GM12801 (cell line): Measurements from ENCODE around the gene CERS1.

Experiments
- TF ChIP-seq, protein P1 (sequence below): IDR thresholded peaks from one replicate; pipeline ENCODE4 v1.5.1; 2011; ENCODE audit warnings: control low read depth; ENCODE audit not compliant: insufficient read length; ENCODE audit errors: extremely low read depth

The CERS1 gene

GRCh38 chr19:18879579-18880373, 16.2 kb downstream of the CERS1 start:
- TF ChIP-seq, protein P1, sequence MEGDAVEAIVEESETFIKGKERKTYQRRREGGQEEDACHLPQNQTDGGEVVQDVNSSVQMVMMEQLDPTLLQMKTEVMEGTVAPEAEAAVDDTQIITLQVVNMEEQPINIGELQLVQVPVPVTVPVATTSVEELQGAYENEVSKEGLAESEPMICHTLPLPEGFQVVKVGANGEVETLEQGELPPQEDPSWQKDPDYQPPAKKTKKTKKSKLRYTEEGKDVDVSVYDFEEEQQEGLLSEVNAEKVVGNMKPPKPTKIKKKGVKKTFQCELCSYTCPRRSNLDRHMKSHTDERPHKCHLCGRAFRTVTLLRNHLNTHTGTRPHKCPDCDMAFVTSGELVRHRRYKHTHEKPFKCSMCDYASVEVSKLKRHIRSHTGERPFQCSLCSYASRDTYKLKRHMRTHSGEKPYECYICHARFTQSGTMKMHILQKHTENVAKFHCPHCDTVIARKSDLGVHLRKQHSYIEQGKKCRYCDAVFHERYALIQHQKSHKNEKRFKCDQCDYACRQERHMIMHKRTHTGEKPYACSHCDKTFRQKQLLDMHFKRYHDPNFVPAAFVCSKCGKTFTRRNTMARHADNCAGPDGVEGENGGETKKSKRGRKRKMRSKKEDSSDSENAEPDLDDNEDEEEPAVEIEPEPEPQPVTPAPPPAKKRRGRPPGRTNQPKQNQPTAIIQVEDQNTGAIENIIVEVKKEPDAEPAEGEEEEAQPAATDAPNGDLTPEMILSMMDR: no peak

- TF ChIP-seq, protein P1: no peak
These were observed 16.9 kb downstream of the CERS1 start for GRCh38 chr19:18878858-18879578.

DNA sequence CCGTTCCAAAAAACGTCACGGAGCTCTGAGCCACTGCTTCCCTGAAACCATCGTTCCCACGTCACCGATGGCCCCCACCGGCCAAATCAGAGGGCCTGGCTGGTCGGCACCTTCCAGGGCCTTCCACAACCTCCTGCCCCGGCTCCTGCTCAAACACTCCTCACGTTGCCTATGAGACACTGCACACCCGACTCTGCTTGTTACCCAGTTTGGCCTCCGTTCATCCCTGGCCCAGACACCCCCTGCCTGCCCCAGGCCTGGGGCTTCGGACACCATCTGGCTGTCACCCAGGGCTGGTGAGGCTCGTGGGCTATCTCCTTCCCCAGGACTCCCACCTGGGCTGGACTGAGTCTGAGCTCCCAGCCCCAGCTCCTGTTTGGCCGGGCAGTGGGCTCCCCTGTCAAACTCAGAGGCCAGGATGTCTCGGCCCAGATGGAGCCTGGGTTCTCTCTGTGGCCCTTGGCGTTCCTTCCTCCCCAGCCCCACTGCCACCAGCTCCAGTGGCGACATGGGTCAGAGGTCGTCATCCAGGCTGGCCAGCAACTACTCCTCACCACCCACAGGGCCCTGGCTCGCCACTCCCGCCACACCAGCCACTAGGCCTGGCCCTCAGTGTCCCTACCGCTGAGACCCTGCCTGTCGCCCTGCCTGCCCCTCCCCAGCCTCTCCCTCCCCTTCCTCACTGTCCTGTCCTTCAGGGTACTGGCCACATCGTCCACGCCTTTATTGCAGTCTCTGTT, 17.7 kb downstream of the CERS1 start:
- TF ChIP-seq, protein P1: no peak

DNA sequence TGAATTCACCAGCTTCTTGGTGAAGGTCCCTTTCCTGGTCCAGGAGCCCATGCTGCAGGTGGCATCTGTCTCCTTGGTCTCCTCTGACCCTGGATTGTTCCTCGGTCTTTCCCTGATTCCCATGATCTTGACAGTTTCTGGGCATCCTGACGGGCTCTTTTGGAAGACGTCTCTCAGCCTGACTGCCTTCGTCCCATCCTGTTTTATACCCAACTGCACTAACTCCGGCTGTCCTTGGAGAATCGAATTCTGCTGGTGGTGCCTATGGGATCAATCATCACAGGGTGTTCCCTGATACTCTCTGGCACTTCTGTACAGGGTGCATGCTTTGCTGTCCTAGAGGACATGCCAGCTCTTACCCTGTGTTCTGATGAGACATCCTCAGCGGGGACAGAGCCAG, 19.1 kb downstream of the CERS1 start:
- TF ChIP-seq, protein P1: no peak

- TF ChIP-seq, protein P1: no peak
These were observed 20.2 kb downstream of the CERS1 start for GRCh38 chr19:18875726-18876125.

GRCh38 chr19:18871543-18871942, 24.4 kb downstream of the CERS1 start:
- TF ChIP-seq, protein P1: no peak

- TF ChIP-seq, protein P1: no peak
These were observed 25.3 kb downstream of the CERS1 start for GRCh38 chr19:18870531-18871172.
